Activated CD8-positive, alpha-beta T cell treated with anti-CD3 and anti-CD28 coated beads, Interleukin-2, amount 10 ng/mL, durations not matched to agents 7 days and 5 days (primary cell): Measurements from ENCODE around the gene ALDH1L1. TPM values are rescaled to one million over a fixed set of nuclear protein-coding genes. Genes with fewer than 3 reads are reported as not detected.
A peak's percentile ranks its signal among the peaks of the same experiment; 100 is the strongest.

Experiments
- ATAC-seq: fragments of 150-1000 bp; cut with Tn5 transposase; one replicate; pipeline ENCODE4 v1.10.0; 2021; ENCODE audit warnings: moderate library complexity
- CTCF ChIA-PET: fragments of 350-600 bp; sonication (Branson Sonifier 250); formaldehyde crosslinking; loops from one replicate; lab custom pipeline; 2021; ENCODE audit warnings: antibody characterized with exemption; lab: Charles Lee
- POLR2A ChIA-PET: fragments of 350-600 bp; sonication (Branson Sonifier 250); formaldehyde crosslinking; loops from one replicate; lab custom pipeline; 2021; ENCODE audit warnings: antibody characterized with exemption; lab: Charles Lee
- DNase-seq: peaks from one replicate; pipeline ENCODE4 v3.0.0-alpha.2; 2020
- H3K27ac Mint-ChIP-seq: one replicate; pipeline ENCODE4 v1.8.0; 2021; ENCODE audit warnings: mild to moderate bottlenecking, mixed read lengths
- H3K27me3 Mint-ChIP-seq: one replicate; pipeline ENCODE4 v1.8.0; 2021; ENCODE audit warnings: low read depth, mixed read lengths
- H3K36me3 Mint-ChIP-seq: one replicate; pipeline ENCODE4 v1.8.0; 2021; ENCODE audit warnings: low read depth, mixed read lengths
- H3K4me1 Mint-ChIP-seq: one replicate; pipeline ENCODE4 v1.8.0; 2021; ENCODE audit warnings: low read depth, mixed read lengths
- H3K4me3 Mint-ChIP-seq: one replicate; pipeline ENCODE4 v1.8.0; 2021; ENCODE audit warnings: mild to moderate bottlenecking, mixed read lengths
- H3K9me3 Mint-ChIP-seq: one replicate; pipeline ENCODE4 v1.8.0; 2022; ENCODE audit warnings: mixed read lengths; ENCODE audit not compliant: insufficient read depth
- total RNA-seq, 2 experiments: library from RNA; stranded (reverse); gene quantifications; one replicate each; pipeline ENCODE4 v1.2.3, GENCODE V29; 2021

ALDH1L1 gene
- total RNA-seq, 2 experiments from 2014 or later, result not detected

- DNase-seq (no peak), ATAC-seq (no peak)
- Mint-ChIP-seq H3K27me3 (peaks cover 17% of the 10 kb centered on the region), H3K4me1 (no peaks in the 10 kb centered on the region), H3K36me3 (no peaks in the 10 kb centered on the region), H3K9me3 (no peaks in the 10 kb centered on the region), H3K4me3 (no peak overlapping the region), H3K27ac (no peak overlapping the region)
- ChIA-PET POLR2A (no interaction called here), CTCF (no interaction called here)
These were observed 43.8 kb downstream of the ALDH1L1 start for GRCh38 chr3:126136428-126137220.

GRCh38 chr3:126135406-126136076 lies 44.8 kb downstream of the ALDH1L1 start:
- Mint-ChIP-seq H3K36me3 (no peaks in the 10 kb centered on the region), H3K4me3 (no peak overlapping the region), H3K27ac (no peak overlapping the region), H3K4me1 (no peaks in the 10 kb centered on the region), H3K9me3 (no peaks in the 10 kb centered on the region), H3K27me3 (peaks cover 12% of the 10 kb centered on the region)
- DNase-seq, result no peak
- CTCF ChIA-PET, result no interaction called here
- no peak for ATAC-seq
- POLR2A ChIA-PET, result no interaction called here

DNA sequence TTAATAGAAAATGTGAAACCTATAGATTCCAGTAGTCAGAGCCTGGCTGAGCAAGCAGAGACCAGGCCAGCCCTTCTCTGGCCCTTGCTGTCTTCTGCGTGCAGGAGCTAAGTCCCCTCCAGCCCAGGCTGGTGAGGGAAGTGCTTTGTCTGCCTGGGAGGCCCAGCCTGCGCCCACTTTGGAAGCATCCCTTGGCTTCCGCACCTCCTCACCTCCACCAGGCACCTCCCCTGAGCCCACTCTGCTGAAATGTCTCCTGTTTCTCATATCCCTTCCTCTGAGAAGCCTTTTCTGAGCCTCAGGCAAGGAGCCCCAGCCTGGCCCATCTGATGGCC lies 45.3 kb downstream of the ALDH1L1 start:
- DNase-seq, result no peak
- Mint-ChIP-seq H3K27ac (no peak overlapping the region), H3K4me1 (no peaks in the 10 kb centered on the region), H3K36me3 (no peaks in the 10 kb centered on the region), H3K4me3 (no peak overlapping the region), H3K9me3 (no peaks in the 10 kb centered on the region), H3K27me3 (peaks cover 12% of the 10 kb centered on the region)
- ChIA-PET CTCF (interaction anchor here (1.2 kb wide), 1 partner anchor 63 kb away, joined by 7 read pairs; no protein-coding TSS in a partner anchor), POLR2A (no interaction called here)
- no peak for ATAC-seq

DNA sequence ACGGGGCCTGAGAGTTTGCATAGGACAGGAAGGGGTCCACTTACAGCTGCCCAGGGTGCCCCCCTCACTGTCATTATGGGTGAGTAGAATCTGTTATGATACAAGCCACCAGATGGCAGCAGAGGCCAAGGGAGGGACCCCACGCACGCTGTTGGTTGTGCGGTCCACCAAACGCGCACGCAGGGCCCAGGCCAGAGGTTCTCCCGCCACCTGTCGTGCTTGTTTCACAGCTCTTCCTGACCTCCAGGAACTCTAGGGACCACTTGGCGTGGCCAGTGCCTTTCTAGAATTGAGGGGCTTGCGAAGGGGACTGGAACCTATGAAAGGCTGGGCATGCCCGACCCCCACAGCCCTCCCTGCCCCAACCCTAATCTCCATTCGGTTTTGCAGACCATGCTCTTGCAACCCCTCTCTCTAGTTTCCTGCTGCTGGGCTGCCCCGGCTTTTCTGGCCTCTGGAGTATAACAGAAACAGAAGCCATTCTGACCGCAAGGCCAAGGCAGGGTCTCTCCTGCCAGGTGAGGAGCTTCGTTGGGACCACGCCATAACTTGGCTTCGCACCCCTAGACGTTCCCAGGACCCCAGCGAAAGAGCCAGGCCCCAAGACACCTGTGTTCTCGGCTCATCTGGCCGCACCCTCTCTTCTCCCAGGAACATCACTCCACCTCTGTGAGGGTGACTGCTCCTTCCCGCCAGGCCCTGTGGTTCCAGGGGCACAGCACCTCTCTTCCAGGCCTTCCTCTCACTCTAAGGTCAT lies 46.0 kb downstream of the ALDH1L1 start:
- ChIA-PET CTCF (interaction anchor here (0.8 to 2.2 kb wide), 6 partner anchors 9 to 254 kb away, joined by 3 to 7 read pairs (median 4); no protein-coding TSS in a partner anchor), POLR2A (no interaction called here)
- H3K27ac Mint-ChIP-seq, result no peak overlapping the region
- DNase-seq (peak; percentile 61), ATAC-seq (peak; percentile 81)
- no peaks in the 10 kb centered on the region for H3K9me3 Mint-ChIP-seq
- H3K27me3 Mint-ChIP-seq, result peaks cover 5% of the 10 kb centered on the region
- H3K4me1 Mint-ChIP-seq, result no peaks in the 10 kb centered on the region
- H3K4me3 Mint-ChIP-seq, result no peak overlapping the region
- H3K36me3 Mint-ChIP-seq, result no peaks in the 10 kb centered on the region

- ChIA-PET CTCF (interaction anchor here (0.8 to 2.2 kb wide), 5 partner anchors 8 to 255 kb away, joined by 3 to 5 read pairs (median 4); no protein-coding TSS in a partner anchor), POLR2A (no interaction called here)
- Mint-ChIP-seq H3K9me3 (no peaks in the 10 kb centered on the region), H3K4me1 (no peaks in the 10 kb centered on the region), H3K27ac (no peak overlapping the region), H3K4me3 (no peak overlapping the region), H3K27me3 (peaks cover 2% of the 10 kb centered on the region), H3K36me3 (no peaks in the 10 kb centered on the region)
- DNase-seq, result no peak
- no peak for ATAC-seq
These were observed 46.8 kb downstream of the ALDH1L1 start for GRCh38 chr3:126133606-126134005.

GRCh38 chr3:126132751-126133511 lies 47.5 kb downstream of the ALDH1L1 start:
- ATAC-seq (no peak), DNase-seq (no peak)
- Mint-ChIP-seq H3K4me3 (no peak overlapping the region), H3K36me3 (no peaks in the 10 kb centered on the region), H3K4me1 (no peaks in the 10 kb centered on the region), H3K9me3 (no peaks in the 10 kb centered on the region), H3K27me3 (no peaks in the 10 kb centered on the region), H3K27ac (no peak overlapping the region)
- POLR2A ChIA-PET, result no interaction called here
- CTCF ChIA-PET, result interaction anchor here (1.5 to 2.2 kb wide), 2 partner anchors 11 to 256 kb away, joined by 5 read pairs; no protein-coding TSS in a partner anchor

DNA sequence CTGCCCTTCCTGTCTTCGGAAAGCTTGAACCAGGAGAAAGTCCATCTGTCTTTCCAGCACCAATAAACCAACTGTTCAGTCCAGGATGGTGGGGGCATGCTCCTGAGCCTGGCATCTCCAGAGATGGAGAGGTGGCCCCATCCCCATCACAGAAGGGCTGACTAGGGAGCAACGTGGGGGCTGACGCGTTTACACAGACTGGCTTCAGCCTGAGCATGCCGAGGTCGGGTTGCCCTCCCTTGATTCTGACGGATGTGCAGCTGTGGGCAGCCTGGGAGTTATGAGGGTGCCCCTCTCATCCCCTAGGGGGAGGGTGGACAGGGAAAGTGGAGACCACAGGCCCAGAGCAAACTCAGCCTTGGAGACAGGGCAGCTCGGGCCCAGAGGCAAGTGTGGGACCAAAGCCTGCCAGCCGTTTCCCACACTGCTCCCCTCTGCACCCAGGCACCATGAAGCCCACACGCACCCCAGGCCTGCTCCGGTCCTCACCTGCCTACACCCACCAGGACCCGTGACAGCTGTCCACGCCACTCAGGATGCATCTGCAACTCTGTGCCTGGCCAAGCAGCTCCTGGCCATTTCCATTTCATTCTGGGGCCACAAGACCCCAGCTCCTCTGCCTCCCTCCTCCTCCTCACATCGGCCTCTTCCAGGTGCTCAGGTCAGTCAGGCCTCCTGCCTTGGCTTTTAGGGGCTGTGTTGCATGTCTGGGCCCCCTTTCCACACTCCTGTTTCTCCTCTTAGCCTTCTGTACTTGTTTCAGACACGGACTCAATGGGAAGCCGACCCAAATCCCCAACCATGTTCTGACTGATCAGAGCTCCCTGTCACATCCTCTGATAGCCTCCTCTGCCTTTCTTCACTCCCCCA lies 48.3 kb downstream of the ALDH1L1 start:
- no peaks in the 10 kb centered on the region for H3K36me3 Mint-ChIP-seq
- H3K4me1 Mint-ChIP-seq, result no peaks in the 10 kb centered on the region
- ATAC-seq (no peak), DNase-seq (no peak)
- ChIA-PET POLR2A (no interaction called here), CTCF (interaction anchor here (0.6 to 2.2 kb wide), 2 partner anchors 9 to 257 kb away, joined by 3 to 5 read pairs; no protein-coding TSS in a partner anchor)
- H3K27ac Mint-ChIP-seq, result no peak overlapping the region
- H3K9me3 Mint-ChIP-seq, result no peaks in the 10 kb centered on the region
- no peak overlapping the region for H3K4me3 Mint-ChIP-seq
- no peaks in the 10 kb centered on the region for H3K27me3 Mint-ChIP-seq

- Mint-ChIP-seq H3K4me3 (no peak overlapping the region), H3K27me3 (no peaks in the 10 kb centered on the region), H3K27ac (no peak overlapping the region), H3K9me3 (no peaks in the 10 kb centered on the region), H3K36me3 (no peaks in the 10 kb centered on the region), H3K4me1 (no peaks in the 10 kb centered on the region)
- CTCF ChIA-PET, result interaction anchor here (0.6 kb wide), 1 partner anchor 68 kb away, joined by 3 read pairs; no protein-coding TSS in a partner anchor
- no peak for ATAC-seq
- no peak for DNase-seq
- POLR2A ChIA-PET, result no interaction called here
These were observed 49.2 kb downstream of the ALDH1L1 start for GRCh38 chr3:126130981-126131745.

- POLR2A ChIA-PET, result no interaction called here
- CTCF ChIA-PET, result no interaction called here
- DNase-seq, result no peak
- H3K4me3 Mint-ChIP-seq, result no peak overlapping the region
- H3K9me3 Mint-ChIP-seq, result no peaks in the 10 kb centered on the region
- H3K27ac Mint-ChIP-seq, result no peak overlapping the region
- H3K36me3 Mint-ChIP-seq, result no peaks in the 10 kb centered on the region
- no peaks in the 10 kb centered on the region for H3K27me3 Mint-ChIP-seq
- ATAC-seq, result no peak
- no peaks in the 10 kb centered on the region for H3K4me1 Mint-ChIP-seq
These were observed 50.1 kb downstream of the ALDH1L1 start for GRCh38 chr3:126130081-126130855.
